Nephron progenitor cell (in vitro differentiated cells): ENCODE data around the gene LHPP.

Experiments
- DNase-seq: peaks from one replicate; pipeline ENCODE4 v3.0.0; 2021
- H3K27ac Mint-ChIP-seq: 2 replicates; pipeline ENCODE4 v1.8.0; 2021; ENCODE audit warnings: mild to moderate bottlenecking, moderate library complexity, mixed read lengths
- H3K27me3 Mint-ChIP-seq: 2 replicates; pipeline ENCODE4 v1.8.0; 2021; ENCODE audit warnings: mild to moderate bottlenecking, low read depth, mixed read lengths; ENCODE audit not compliant: poor library complexity
- H3K36me3 Mint-ChIP-seq: 2 replicates; pipeline ENCODE4 v1.8.0; 2021; ENCODE audit warnings: low read depth, mixed read lengths
- H3K4me1 Mint-ChIP-seq: 2 replicates; pipeline ENCODE4 v1.8.0; 2021; ENCODE audit warnings: mixed read lengths
- H3K4me3 Mint-ChIP-seq: 2 replicates; pipeline ENCODE4 v1.8.0; 2021; ENCODE audit warnings: mild to moderate bottlenecking, moderate library complexity, mixed read lengths
- H3K9me3 Mint-ChIP-seq: 2 replicates; pipeline ENCODE4 v1.8.0; 2021; ENCODE audit warnings: mild to moderate bottlenecking, moderate library complexity, mixed read lengths
- CTCF ChIP-seq: fragments of 200-600 bp; sonication (generic); IDR thresholded peaks from 2 replicates; pipeline ENCODE4 v1.5.0; 2021; ENCODE audit warnings: antibody characterized with exemption

LHPP gene

DNA sequence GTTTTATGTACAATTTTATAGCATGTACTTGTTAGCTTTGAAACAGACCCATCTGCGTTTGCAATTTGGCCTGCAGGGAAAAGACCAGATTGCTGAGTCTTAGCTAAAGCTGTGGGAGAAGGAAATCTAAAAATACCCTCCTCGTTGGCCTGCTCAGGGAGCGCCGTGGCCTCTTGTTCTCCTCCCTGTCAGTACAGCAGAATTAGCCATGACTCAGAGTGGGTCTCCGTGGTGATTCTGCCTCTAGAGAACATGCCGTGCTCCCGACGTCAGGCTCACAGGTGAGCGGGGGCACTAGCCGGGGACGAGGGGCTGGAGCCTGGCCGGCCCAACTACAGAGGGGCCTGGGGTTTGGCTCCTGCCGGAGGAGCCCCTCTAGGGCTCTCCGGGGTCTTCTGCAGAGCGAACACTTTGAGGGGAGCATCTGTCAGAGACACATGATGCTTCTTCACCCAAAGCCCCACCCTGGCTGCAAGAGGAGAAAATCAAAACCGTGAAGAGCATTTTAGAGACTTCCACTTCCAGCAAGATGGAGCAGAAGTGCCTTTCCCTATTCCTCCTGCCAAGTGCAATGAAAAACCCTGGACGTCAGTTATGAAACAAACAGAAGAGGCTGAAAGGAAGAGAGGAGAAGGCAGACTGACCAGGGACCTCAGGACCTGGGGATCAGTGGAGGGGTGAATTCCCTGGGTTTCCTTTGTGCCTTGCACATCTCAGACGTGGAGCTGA lies 98.9 kb downstream of the LHPP start:
- H3K27ac Mint-ChIP-seq = peak overlapping the region; percentile 45
- peaks cover 6% of the 10 kb centered on the region for H3K36me3 Mint-ChIP-seq
- H3K4me1 Mint-ChIP-seq = peaks cover 24% of the 10 kb centered on the region
- no peak overlapping the region for H3K4me3 Mint-ChIP-seq
- no peak for TF ChIP-seq CTCF
- no peak for DNase-seq
- peaks cover 14% of the 10 kb centered on the region for H3K9me3 Mint-ChIP-seq
- H3K27me3 Mint-ChIP-seq = peaks cover 2% of the 10 kb centered on the region

GRCh38 chr10:124561206-124561605 lies 99.6 kb downstream of the LHPP start:
- H3K36me3 Mint-ChIP-seq = peaks cover 6% of the 10 kb centered on the region
- H3K27ac Mint-ChIP-seq = no peak overlapping the region
- TF ChIP-seq CTCF = no peak
- peaks cover 2% of the 10 kb centered on the region for H3K27me3 Mint-ChIP-seq
- no peak overlapping the region for H3K4me3 Mint-ChIP-seq
- peaks cover 26% of the 10 kb centered on the region for H3K4me1 Mint-ChIP-seq
- H3K9me3 Mint-ChIP-seq = peaks cover 14% of the 10 kb centered on the region
- DNase-seq = no peak

GRCh38 chr10:124562425-124563060 lies 100.9 kb downstream of the LHPP start:
- peaks cover 14% of the 10 kb centered on the region for H3K9me3 Mint-ChIP-seq
- no peak for DNase-seq
- H3K27me3 Mint-ChIP-seq = peaks cover 5% of the 10 kb centered on the region
- no peak overlapping the region for H3K4me3 Mint-ChIP-seq
- no peak for TF ChIP-seq CTCF
- no peak overlapping the region for H3K27ac Mint-ChIP-seq
- peaks cover 6% of the 10 kb centered on the region for H3K36me3 Mint-ChIP-seq
- H3K4me1 Mint-ChIP-seq = peaks cover 26% of the 10 kb centered on the region

DNA sequence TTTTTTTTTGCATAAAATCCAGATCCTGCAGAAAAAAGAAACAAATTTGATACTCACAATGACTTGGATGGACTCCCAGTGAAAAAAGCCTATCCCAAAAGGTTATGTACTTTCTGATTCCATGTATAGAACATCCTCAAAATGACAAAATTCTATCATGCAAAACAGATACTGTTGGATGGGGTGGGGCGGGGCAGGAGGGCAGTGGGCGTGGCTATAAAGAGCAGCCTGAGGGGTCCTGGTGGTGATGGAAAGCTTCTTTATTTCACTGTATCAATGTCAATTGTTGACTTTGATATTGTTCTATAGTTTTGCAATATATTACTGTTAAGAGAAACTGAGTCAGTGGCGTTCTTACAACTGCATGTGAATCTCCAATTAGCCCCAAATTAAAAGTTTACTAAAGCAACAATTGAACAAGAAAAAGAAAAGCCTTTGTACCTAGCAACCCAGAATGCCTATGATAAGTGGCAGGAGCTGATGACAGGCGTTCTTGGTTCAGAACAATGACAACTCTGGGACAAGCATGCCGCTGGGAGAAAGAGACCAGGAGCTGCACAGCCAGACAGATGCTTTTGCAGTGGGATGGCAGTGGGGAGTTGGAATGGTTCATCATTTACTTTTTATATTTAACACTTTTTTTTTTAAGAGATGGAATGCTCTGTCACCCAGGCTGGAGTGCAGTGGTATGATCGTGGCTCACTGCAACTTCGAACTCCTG lies 101.9 kb downstream of the LHPP start:
- Mint-ChIP-seq H3K27me3 (peaks cover 6% of the 10 kb centered on the region), H3K4me1 (peaks cover 26% of the 10 kb centered on the region), H3K4me3 (no peak overlapping the region), H3K36me3 (peaks cover 6% of the 10 kb centered on the region), H3K27ac (no peak overlapping the region), H3K9me3 (peaks cover 14% of the 10 kb centered on the region)
- no peak for DNase-seq
- TF ChIP-seq CTCF = no peak

- Mint-ChIP-seq H3K27me3 (peaks cover 6% of the 10 kb centered on the region), H3K4me1 (peaks cover 38% of the 10 kb centered on the region), H3K9me3 (peaks cover 14% of the 10 kb centered on the region), H3K36me3 (peaks cover 6% of the 10 kb centered on the region), H3K4me3 (peak overlapping the region; percentile 51), H3K27ac (no peak overlapping the region)
- DNase-seq = no peak
- TF ChIP-seq CTCF = no peak
Measured at GRCh38 chr10:124564881-124565280, 103.3 kb downstream of the LHPP start.
